AG09319 (cell line): ENCODE data around the gene FXYD5.

Source experiments
- DNase-seq: peaks from one replicate; pipeline ENCODE4 v3.0.0-alpha.2; 2010; ENCODE audit warnings: low read depth; ENCODE audit errors: extremely low read depth
- CTCF ChIP-seq: IDR thresholded peaks from 2 replicates; pipeline ENCODE4 v1.5.1; 2011; ENCODE audit warnings: low read depth, mild to moderate bottlenecking, inconsistent platforms, low read length, moderate library complexity

The FXYD5 gene

GRCh38 chr19:35202722-35203688 lies 48.5 kb downstream of the FXYD5 start:
- TF ChIP-seq CTCF = no peak
- no peak for DNase-seq

DNA sequence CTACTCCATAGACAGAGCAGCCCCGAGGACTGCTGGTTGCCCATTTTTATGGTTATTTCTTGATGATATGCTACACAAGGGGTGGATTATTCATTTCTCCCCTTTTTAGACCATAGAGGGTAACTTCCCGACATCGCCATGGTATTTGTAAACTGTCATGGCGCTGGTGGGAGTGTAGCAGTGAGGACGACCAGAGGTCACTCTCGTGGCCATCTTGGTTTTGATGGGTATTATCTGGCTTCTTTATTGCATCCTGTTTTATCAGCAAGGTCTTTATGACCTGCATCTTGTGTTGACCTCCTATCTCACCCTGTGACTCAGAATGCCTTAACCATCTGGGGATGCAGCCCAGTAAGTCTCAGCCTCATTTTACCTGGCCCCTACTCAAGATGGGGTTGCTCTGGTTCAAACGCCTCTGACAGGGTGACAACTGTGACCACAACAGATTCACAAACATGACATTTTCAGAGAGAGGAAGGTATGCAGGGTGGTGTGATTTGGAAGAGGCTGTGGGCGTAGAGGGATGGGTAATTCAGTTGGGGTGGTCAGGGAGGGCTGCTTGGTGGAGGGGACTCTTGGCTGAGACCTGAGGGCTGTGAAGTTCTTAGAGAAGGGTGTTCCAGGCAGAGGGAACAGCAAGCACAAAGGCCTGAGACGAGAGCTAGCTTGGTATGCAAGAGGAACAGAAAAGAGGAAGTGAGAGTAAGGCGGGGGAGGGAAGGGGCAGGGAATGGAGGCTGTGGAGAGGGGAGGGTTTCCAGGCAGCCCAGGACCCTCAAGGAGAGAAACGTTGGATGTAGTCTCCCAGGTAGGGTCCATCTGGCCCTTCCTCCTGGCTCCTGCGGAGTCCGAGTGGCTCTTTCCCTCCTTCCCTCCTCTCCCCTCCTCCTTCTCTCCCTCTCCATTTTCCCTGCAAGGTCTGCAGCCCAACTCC lies 50.5 kb downstream of the FXYD5 start:
- TF ChIP-seq CTCF = no peak
- no peak for DNase-seq

DNA sequence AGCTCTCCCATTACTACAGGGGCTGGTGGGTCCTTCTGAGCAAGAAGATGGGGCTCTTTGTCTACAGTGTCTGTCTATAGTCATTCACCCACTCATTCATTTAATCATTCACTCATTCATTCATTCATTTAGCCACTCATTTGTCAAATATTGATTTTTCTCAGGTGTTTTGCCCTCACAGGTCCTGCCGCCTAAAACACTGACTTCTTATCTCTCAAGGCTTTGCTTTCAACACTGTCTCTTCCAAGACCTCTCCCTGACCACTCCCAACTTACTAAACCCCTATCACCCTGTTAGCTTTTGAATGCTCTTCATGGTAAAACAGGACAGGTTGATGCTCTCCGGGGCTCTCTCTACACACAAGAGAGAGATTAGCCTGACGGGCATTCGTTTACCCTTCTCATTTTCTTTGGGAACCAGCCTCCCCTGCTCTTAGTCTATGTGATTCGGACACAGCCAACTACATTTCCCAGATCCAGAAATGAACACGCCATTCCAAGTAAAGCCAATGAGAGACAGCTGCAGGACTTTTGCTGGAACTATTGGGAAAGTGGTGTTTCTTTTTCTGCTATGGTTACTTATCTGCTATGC lies 51.3 kb downstream of the FXYD5 start:
- TF ChIP-seq CTCF = no peak
- no peak for DNase-seq

DNA sequence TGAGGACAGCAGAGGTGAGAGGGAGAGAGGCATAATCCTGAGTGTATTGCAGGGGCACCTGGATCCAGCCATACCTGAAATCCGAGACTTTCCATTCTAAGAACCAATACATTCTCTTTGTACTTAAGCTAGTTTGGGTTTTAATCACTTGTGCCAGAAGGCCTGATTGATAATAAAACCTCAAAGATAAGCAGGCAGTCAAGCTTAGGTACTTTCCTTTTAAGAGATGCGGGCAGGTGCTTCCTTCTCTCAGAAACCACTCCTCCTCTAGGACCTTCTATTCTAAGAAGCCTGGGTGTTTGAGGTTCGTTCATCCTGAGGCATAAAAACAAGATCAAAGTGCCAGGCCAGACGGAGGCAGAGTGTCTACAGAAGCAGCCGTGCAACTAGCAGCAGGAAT lies 51.8 kb downstream of the FXYD5 start:
- no peak for TF ChIP-seq CTCF
- DNase-seq = no peak

- TF ChIP-seq CTCF = no peak
- no peak for DNase-seq
Observed at GRCh38 chr19:35206855-35207254, 52.3 kb downstream of the FXYD5 start.

GRCh38 chr19:35207391-35207871 lies 52.9 kb downstream of the FXYD5 start:
- no peak for TF ChIP-seq CTCF
- DNase-seq = no peak
